Thyroid gland (tissue), 4 donors: Measurements from ENCODE around the gene PVRIG.

ENCODE experiments used
- CTCF ChIP-seq, 6 experiments: fragments of 200-600 bp in 3 of 6; fragments of 450-650 bp in 3 of 6; sonication (generic) in 3 of 6; IDR thresholded peaks; one replicate each; pipeline ENCODE4 v1.5.1; 2016 to 2019; ENCODE audit warnings: antibody characterized with exemption in 6 of 6, mild to moderate bottlenecking in 2 of 6, inconsistent platforms in 1 of 6, moderate library complexity in 1 of 6
- POLR2A ChIP-seq, 2 donors: fragments of 450-650 bp; IDR thresholded peaks; one replicate each; pipeline ENCODE4 v1.6.1; 2017; ENCODE audit warnings: antibody characterized with exemption in 2 of 2, mild to moderate bottlenecking in 2 of 2, moderate library complexity in 1 of 2

GRCh38 chr7:100198266-100198665 is 21.5 kb upstream of the PVRIG start:
- TF ChIP-seq POLR2A (IDR thresholded peaks at IDR 0.05) (no peak), CTCF (IDR thresholded peaks at IDR 0.05) (no peak)
